GM21737 (cell line): ENCODE data around the gene ITPK1.

ENCODE experiments used
- ATAC-seq: cut with Tn5 transposase; IDR thresholded peaks from one replicate; pipeline ENCODE4 v1.9.1; 2021; ENCODE audit warnings: mild to moderate bottlenecking, moderate library complexity; ENCODE audit not compliant: unreplicated experiment

Gene ITPK1

GRCh38 chr14:93085911-93086310, 29.8 kb downstream of the ITPK1 start:
- ATAC-seq: no peak

- no peak for ATAC-seq
Measured at GRCh38 chr14:93084866-93085857, 30.6 kb downstream of the ITPK1 start.

DNA sequence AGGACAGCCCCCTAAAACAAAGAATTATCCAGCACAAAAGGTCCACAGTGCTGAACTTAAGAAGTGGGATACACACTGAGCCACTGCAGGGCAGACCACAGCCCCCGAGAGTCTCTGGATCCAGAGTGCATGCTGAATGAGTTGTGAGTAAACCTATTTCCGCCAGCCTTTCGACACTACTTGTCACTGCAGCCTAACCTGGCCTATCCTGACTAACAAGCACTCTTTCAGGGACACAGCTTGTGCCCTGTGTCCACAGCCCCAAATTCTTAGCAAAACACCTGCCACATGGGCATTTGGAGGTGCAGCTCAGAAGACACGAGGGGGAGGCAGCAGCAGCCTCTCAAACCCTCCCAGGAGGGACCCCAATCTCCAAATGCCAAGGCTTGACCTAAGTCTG, 31.3 kb downstream of the ITPK1 start:
- no peak for ATAC-seq

DNA sequence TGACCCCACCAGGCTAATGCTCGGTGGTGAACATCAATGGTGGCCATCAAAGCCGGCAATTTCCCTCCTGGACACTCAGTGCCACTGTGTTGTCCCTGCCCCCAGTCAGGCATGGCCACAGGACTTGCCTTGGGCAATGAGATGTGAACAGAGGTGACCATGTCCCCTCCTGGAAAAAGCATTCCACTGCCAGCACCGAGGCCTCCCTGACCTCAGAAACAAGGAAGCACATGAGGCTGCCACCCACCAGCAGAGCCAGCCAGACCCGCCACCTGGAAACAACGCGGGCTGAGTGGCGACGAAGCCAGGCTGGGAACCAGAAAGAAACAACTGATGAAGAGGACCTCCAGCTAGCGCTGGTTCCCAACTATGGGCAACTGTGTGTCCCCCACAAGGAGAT, 31.8 kb downstream of the ITPK1 start:
- ATAC-seq: no peak

DNA sequence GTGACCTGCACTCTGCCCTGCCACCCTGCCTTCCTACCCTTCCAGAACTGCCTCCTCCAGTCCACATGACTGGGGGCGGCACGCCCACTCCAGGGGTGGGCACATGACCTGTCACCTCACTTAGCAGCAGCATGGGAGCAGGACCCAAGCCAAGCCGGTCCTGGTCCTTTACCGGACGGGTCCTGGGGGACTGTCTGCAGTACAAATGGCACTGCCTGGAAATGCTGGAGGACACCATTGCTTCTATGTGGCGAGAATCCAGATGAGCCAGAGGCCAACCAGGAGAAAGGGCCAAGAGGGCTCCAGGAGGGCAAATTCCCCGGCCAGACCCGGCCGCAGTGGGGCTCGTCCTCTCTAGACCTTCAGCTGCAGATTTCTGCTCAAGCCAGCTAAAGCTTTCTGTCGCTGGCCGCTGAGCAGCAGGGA, 33.1 kb downstream of the ITPK1 start:
- no peak for ATAC-seq

GRCh38 chr14:93081876-93082570, 33.7 kb downstream of the ITPK1 start:
- ATAC-seq: no peak

GRCh38 chr14:93079865-93080403, 35.8 kb downstream of the ITPK1 start:
- ATAC-seq: no peak

DNA sequence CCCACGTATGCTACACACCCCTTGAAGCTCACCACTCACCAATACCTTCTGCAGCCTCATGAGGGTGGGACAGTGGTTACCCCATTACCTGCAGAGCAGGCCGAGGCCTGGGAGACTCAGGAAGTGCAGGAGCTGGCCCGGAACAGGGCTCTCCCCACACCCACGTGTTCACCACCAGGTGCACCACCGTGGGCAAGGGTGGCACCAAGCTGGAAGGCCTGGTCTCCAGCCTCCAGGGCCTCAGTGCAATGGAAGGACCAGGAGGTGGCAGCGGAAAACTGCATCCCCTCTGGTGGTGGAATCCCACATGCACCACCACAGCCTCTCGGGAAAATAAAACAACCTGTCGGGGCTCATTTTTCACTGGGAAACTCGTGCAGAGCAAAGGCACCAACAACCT, 36.4 kb downstream of the ITPK1 start:
- ATAC-seq: no peak

- ATAC-seq: no peak
Measured at GRCh38 chr14:93078870-93079269, 36.9 kb downstream of the ITPK1 start.

- ATAC-seq: no peak
Measured at GRCh38 chr14:93076755-93077154, 39.0 kb downstream of the ITPK1 start.

DNA sequence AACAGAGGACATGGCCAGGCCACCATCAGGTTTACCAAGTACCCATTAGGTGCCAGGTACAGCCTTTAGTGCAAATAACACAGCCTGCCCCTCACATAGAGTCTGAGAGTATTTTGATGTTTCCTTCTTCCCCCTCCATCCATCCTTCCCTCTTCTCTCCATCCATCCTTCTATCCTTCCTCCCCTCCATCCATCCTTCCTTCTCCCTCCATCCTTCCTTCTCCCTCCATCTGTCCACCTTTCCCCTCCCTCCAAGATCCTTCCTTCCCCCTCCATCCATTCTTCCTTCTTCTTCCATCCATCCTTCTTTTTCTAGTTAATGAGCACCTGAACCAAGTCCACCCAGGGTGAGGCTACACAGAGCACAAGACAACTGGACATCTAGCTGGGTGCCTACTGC, 39.8 kb downstream of the ITPK1 start:
- ATAC-seq: no peak

GRCh38 chr14:93073910-93074769, 41.6 kb downstream of the ITPK1 start:
- no peak for ATAC-seq

- ATAC-seq: no peak
Measured at GRCh38 chr14:93073358-93073707, 42.4 kb downstream of the ITPK1 start.

DNA sequence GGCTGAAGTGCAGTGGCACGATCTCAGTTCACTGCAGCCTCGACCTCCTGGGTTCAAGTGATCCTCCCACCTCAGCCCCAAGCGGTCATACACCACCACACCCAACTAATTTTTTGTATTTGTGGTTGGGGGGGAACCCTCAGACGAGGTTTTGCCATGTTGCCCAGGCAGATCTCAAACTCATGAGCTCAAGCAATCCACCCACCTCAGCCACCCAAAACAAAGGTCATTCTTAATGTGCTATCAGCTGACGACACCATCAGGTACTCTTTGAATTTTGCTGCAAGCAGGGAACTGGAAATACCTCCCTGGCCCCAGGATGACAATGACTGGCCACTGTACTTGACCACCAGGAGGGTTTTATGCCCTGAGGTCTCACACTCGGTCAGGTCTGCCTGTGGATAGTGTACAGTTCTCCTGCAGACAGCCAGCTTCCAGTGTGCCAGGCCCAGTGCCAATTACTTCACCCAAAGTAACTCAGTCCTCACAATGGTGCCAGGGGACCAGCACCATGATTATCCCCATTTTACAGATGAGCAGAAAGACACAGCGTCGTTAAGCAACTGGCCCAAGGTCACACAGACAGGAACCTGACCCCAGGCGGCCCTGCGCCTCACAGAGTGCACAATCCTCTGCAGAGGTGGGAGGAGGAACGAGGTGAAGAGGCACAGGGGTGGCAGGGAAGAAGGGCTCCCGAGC, 42.9 kb downstream of the ITPK1 start:
- ATAC-seq: no peak

GRCh38 chr14:93068711-93069110, 47.0 kb downstream of the ITPK1 start:
- ATAC-seq: no peak

- no peak for ATAC-seq
Measured at GRCh38 chr14:93067088-93067487, 48.6 kb downstream of the ITPK1 start.

- no peak for ATAC-seq
Measured at GRCh38 chr14:93065272-93065730, 50.4 kb downstream of the ITPK1 start.

DNA sequence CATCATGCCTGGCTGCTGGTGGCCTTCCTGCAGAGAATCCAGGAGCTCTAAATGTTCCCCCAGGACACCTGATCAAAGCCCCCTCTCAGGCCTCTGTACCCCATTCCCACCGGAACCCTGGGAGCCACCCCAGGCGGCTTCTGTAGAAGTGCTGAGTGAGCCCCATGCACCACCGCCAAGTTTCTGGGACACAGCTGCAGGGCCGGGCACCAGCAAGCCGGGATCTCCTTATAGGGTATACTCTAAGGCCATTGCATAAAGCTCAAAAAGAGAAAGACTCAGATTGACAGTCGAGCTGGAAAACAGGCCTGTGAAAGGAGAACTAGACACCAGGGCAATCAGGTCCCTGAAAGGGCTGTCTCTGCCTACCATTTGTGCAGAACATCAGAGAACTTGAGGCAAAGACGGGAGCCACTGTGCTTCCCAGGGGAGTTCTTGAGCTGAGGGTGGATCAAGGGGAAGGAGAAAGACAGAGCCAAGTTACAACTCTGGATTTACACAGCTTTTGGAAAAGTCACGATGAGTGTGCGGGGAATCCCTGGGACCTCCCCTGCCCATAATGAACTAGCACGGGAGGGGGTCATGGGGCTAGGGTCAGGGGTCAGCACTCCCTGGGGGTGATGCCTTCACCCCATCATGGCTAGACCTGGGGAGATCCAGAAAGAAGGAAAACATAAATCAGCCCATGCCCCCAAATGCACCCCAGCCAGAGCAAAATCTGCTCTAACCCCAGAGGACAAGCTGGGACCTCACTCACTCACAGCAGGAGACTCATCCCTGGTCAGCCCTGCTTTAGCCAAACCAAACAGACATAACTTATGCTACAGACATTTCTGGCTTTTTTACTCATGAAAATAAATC, 51.1 kb downstream of the ITPK1 start:
- no peak for ATAC-seq

GRCh38 chr14:93063393-93063792, 52.3 kb downstream of the ITPK1 start:
- ATAC-seq: no peak
